ENCODE measurements around the gene IFRD1.

- TF ChIP-seq POLR2A (IDR thresholded peaks at IDR 0.05; ENCODE audit: low read depth, low read length) (no peak), EZH2 (IDR thresholded peaks at IDR 0.05; ENCODE audit: borderline replicate concordance, low read depth, low read length, severe bottlenecking) (no peak), MAX (IDR thresholded peaks at IDR 0.05; ENCODE audit: insufficient read depth, insufficient read length) (no peak), POLR2AphosphoS5 (IDR thresholded peaks at IDR 0.05; ENCODE audit: insufficient read depth, low read depth, low read length) (no peak), JUN (IDR thresholded peaks at IDR 0.05; ENCODE audit: borderline replicate concordance, insufficient read depth, insufficient read length, low read depth) (no peak)
- TF ChIP-seq, protein P1, sequence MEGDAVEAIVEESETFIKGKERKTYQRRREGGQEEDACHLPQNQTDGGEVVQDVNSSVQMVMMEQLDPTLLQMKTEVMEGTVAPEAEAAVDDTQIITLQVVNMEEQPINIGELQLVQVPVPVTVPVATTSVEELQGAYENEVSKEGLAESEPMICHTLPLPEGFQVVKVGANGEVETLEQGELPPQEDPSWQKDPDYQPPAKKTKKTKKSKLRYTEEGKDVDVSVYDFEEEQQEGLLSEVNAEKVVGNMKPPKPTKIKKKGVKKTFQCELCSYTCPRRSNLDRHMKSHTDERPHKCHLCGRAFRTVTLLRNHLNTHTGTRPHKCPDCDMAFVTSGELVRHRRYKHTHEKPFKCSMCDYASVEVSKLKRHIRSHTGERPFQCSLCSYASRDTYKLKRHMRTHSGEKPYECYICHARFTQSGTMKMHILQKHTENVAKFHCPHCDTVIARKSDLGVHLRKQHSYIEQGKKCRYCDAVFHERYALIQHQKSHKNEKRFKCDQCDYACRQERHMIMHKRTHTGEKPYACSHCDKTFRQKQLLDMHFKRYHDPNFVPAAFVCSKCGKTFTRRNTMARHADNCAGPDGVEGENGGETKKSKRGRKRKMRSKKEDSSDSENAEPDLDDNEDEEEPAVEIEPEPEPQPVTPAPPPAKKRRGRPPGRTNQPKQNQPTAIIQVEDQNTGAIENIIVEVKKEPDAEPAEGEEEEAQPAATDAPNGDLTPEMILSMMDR (IDR thresholded peaks at IDR 0.05; ENCODE audit: extremely low read depth in 1 of 2, insufficient read depth in 1 of 2, low read depth in 1 of 2, low read length in 2 of 2), result no peak
Observed at GRCh38 chr7:112407261-112407660, 43.0 kb upstream of the IFRD1 start.
